Uterus (tissue), 2 donors: Measurements from ENCODE around the gene NUMB.

Source experiments
- CTCF ChIP-seq, 4 experiments: fragments of 200-600 bp in 2 of 4; fragments of 450-650 bp in 2 of 4; sonication (generic) in 2 of 4; IDR thresholded peaks; one replicate each; pipeline ENCODE4 v1.5.1; 2016 to 2019; ENCODE audit warnings: antibody characterized with exemption in 4 of 4, mild to moderate bottlenecking in 2 of 4, moderate library complexity in 1 of 4
- POLR2A ChIP-seq, 2 donors: fragments of 450-650 bp; IDR thresholded peaks; one replicate each; pipeline ENCODE4 v1.6.1; 2016; ENCODE audit warnings: antibody characterized with exemption in 2 of 2, mild to moderate bottlenecking in 1 of 2, moderate library complexity in 1 of 2

DNA sequence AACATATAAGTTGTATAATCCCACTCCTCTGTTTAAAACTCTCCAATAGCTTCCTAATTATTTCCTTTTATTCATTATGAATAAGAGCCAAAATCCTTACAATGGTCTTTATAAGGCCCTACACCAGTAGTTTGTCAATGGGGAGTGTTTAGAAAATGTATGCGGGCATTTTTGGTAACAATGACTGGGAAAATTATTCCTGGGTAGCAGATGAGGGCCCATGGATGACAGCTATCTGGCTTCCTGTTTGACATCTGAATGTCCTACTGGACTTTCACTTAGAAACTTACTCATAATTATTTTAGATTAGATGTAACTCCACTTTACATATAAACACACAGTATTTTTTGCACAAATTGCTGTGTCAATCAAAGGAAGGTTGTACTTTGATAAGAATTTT is 119.8 kb downstream of the NUMB start:
- TF ChIP-seq CTCF (IDR thresholded peaks at IDR 0.05) = no peak
- TF ChIP-seq POLR2A (IDR thresholded peaks at IDR 0.05) = no peak
